ENCODE measurements around the gene PTPN14.

PTPN14 gene

DNA sequence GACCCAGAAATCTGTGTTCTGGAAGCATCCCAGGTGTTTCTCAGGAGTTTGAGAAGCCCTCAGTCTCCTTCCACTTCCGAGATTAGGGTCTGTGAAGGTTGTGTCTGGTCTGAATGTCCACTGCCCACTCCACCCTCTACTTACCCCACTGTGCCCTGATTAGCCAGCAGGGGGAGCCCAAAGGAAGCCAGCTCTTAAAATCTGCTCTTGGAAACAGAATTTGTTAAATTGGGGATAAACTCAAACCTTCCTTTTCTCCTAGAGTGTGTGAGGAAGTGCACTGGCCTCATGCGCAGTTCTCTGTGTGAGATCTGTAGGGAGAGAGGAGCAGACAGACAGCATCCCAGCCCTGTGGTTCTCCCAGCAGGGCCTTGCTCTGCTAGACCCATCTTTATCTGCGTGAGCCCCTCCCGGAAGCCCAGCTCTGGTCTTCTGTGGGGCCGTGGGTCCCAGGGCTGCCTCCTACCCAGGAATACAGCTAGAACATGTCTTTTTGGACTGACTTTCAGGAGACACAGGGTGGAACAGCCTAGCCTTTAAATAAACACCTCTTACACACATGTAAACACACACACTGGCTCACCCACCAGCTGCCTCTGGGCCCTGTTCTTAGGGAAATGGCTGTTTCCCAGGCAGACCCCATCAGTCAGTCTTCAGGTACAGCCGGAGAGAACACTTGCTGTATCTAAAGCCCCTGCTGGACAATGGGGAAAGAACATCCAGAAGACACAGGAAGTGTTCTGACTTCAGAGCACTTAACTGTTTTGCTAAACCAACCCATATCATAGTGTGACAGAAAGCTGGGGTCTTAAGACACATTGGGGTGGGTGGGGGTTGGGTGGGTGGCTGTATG, 218.2 kb downstream of the PTPN14 start:
- peak; percentile 48 for DNase-seq (ENCODE audit: low read depth)
- TF ChIP-seq, protein P1, sequence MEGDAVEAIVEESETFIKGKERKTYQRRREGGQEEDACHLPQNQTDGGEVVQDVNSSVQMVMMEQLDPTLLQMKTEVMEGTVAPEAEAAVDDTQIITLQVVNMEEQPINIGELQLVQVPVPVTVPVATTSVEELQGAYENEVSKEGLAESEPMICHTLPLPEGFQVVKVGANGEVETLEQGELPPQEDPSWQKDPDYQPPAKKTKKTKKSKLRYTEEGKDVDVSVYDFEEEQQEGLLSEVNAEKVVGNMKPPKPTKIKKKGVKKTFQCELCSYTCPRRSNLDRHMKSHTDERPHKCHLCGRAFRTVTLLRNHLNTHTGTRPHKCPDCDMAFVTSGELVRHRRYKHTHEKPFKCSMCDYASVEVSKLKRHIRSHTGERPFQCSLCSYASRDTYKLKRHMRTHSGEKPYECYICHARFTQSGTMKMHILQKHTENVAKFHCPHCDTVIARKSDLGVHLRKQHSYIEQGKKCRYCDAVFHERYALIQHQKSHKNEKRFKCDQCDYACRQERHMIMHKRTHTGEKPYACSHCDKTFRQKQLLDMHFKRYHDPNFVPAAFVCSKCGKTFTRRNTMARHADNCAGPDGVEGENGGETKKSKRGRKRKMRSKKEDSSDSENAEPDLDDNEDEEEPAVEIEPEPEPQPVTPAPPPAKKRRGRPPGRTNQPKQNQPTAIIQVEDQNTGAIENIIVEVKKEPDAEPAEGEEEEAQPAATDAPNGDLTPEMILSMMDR (IDR thresholded peaks at IDR 0.05; ENCODE audit: insufficient read depth, low read depth, low read length, missing control alignments), result peak; percentile 85
- no peak overlapping the region for H3K4me3 ChIP-seq (ENCODE audit: low read depth, low read length)

DNA sequence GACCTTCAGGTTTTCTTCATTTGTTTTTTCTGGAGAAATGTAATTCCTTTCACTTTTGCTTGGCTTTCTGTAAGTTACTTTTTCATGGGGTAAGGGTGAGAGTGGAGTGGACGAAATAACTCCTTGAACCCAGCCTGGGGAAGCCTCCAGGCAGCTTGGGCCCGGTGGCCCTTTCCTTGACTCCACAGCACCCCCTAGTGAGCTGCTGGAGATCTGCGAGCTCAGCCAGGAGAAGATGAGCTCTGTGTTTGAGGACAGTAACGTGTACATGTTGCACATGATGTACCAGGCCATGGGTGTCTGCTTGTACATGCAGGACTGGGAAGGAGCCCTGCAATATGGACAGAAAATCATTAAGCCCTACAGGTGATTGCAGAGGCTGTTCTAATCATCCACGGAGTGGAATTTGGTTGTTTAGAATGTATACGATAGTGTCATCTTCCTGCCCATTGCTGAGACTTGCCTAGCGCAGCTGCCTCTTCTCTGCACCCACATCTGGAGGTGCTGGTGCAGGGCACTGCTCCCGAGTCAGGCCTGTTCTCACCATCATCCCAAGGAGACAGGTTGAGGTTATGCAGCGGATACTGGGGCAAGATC, 219.5 kb downstream of the PTPN14 start:
- peak; percentile 64 for DNase-seq (ENCODE audit: low read depth)
- TF ChIP-seq, protein P1 (IDR thresholded peaks at IDR 0.05; ENCODE audit: insufficient read depth, low read depth, low read length, missing control alignments), result peak; percentile 93
- no peak overlapping the region for H3K4me3 ChIP-seq (ENCODE audit: low read depth, low read length)

DNA sequence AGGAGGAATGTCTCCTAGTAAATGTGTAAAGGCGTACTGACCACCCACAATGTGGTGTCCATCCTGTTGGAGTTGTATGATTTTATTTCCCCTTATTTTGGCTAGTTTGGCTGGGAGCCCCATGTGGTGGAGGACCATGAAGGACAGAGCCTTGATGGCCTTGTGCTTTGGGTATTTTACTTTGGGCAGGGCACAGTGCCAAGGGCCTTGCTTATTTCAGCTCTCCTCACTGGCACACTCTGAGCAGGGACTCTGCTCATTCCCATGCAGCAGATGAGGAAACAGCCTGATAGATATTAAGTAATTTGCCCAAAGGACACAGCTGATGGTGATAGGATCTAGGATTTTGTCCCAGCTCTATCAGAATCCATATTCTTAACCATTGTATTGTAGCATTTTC, 220.2 kb downstream of the PTPN14 start:
- DNase-seq (ENCODE audit: low read depth), result no peak
- TF ChIP-seq, protein P1 (IDR thresholded peaks at IDR 0.05; ENCODE audit: insufficient read depth, low read depth, low read length, missing control alignments), result no peak
- no peak overlapping the region for H3K4me3 ChIP-seq (ENCODE audit: low read depth, low read length)

DNA sequence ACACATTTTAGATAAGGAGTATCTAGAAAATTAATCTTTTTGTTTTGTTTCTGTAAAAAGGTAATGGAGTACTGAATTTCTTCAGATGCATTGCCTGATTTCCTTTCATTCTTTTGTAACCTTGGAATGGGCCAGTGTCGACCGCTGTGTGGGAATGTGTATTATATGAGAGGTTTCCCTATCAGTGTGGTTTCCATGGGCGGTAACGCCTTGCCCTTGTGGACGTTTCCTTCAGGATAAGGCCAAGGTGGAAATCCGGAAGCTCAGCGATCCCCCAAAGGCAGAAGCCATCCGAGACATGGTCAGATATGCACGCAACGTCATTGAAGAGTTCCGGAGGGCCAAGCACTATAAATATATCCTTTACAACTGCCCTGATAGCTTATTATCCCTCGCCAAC, 220.7 kb downstream of the PTPN14 start:
- no peak overlapping the region for H3K4me3 ChIP-seq (ENCODE audit: low read depth, low read length)
- DNase-seq (ENCODE audit: low read depth), result no peak
- TF ChIP-seq, protein P1 (IDR thresholded peaks at IDR 0.05; ENCODE audit: insufficient read depth, low read depth, low read length, missing control alignments), result no peak

DNA sequence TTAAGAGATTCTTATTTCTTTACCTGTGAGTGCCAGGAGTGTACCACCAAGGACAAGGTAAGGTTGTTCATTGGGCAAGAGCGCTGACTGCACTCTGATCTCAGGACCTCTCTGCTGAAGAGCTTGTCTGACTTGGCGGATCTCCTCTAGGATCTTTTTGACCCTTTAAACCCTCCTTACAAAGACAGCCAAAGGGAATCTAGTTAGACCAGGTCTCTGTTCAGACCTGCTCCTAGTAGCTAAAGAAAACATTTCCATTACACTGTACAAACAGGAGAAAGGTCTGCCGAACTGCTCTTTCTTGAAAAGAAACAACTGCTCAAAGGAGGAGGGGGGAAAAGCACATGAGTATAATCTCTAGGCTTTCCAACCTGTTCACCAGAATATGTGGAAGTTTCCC, 221.2 kb downstream of the PTPN14 start:
- no peak overlapping the region for H3K4me3 ChIP-seq (ENCODE audit: low read depth, low read length)
- TF ChIP-seq, protein P1 (IDR thresholded peaks at IDR 0.05; ENCODE audit: insufficient read depth, low read depth, low read length, missing control alignments), result no peak
- no peak for DNase-seq (ENCODE audit: low read depth)

DNA sequence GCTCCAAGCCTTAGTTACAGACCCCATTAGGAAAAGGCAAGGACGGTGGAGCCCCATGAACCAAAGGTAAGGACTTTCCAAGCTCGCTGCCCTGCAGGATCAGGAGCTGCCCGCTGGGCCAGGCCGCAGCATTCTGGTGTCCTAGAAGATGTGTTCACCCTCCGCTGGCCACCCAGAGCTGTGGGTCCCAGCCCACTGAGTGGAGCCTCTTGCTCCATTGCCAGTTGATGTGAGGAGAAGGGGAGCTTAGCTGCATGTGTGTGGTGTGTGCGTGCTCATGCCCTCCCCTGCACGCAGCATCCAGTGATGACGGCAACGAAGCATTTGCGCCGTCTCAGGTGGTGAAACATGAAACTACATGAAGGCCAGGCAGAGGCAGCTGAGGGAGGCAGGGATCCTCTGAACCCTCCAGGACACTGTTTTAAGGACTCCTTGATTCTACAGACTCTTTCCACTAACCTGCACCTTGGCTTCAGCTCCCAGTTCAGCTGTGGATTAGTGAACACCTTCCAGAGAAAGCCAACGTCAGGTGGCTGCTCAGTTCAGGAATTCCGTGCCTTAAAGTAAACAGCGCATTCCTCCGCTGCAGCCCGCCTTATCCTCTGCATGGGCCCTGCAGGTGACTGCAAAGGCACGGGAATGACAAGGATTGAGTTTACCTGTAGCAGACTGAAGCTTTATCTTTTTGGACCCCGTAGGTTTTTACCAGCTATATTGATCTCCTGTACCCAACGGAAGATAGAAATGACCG, 221.8 kb downstream of the PTPN14 start:
- TF ChIP-seq, protein P1 (IDR thresholded peaks at IDR 0.05; ENCODE audit: insufficient read depth, low read depth, low read length, missing control alignments), result no peak
- no peak for DNase-seq (ENCODE audit: low read depth)
- no peak overlapping the region for H3K4me3 ChIP-seq (ENCODE audit: low read depth, low read length)
